Measurements from ENCODE around the gene SNW1. TPM values are rescaled to one million over a fixed set of nuclear protein-coding genes. Genes with fewer than 3 reads are reported as not detected.

The SNW1 gene
- total RNA-seq, 4 donors from 2014 or later = 39.9 to 57.4 (median 51.0) TPM

DNA sequence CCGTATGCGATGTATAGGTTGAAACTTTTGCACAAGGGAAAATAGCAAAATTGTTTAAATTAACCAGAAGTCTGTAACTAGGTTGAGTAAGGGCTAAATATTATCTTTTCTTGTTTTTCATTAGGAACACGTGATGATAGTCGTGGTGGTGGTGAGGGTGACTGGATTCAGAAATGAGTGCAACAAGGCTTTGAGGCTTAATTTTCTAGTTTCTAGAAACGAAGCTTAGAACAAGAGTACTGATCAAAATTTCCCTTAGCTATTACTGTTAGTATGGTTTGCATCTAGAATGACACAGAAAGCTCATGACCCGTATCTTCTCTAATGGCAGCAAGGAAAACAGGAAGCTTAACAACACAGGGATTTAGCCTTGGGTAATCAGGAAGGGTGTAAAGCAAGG lies 46.0 kb downstream of the SNW1 start:
- H3K4me3 ChIP-seq = no peak overlapping the region
- no peak overlapping the region for H3K27ac ChIP-seq (replicated peaks in 1 of 4)
- WGBS = 93% methylated on average over 6 of the region's 6 CpGs
- H3K36me3 ChIP-seq = peaks cover 60 to 95% (median 88%) of the 10 kb centered on the region in 4 donors
- H3K9me3 ChIP-seq = no peaks in the 10 kb centered on the region
- DNase-seq (ENCODE audit: extremely low spot score) = no peak
- H3K27me3 ChIP-seq = no peaks in the 10 kb centered on the region
- peaks cover 3 to 12% (median 6%) of the 10 kb centered on the region in 4 donors for H3K4me1 ChIP-seq
- TF ChIP-seq, protein P1, sequence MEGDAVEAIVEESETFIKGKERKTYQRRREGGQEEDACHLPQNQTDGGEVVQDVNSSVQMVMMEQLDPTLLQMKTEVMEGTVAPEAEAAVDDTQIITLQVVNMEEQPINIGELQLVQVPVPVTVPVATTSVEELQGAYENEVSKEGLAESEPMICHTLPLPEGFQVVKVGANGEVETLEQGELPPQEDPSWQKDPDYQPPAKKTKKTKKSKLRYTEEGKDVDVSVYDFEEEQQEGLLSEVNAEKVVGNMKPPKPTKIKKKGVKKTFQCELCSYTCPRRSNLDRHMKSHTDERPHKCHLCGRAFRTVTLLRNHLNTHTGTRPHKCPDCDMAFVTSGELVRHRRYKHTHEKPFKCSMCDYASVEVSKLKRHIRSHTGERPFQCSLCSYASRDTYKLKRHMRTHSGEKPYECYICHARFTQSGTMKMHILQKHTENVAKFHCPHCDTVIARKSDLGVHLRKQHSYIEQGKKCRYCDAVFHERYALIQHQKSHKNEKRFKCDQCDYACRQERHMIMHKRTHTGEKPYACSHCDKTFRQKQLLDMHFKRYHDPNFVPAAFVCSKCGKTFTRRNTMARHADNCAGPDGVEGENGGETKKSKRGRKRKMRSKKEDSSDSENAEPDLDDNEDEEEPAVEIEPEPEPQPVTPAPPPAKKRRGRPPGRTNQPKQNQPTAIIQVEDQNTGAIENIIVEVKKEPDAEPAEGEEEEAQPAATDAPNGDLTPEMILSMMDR (IDR thresholded peaks at IDR 0.05) = no peak
- TF ChIP-seq POLR2A (IDR thresholded peaks at IDR 0.05; ENCODE audit: low read depth) (no peak), POLR2AphosphoS5 (IDR thresholded peaks at IDR 0.05) (no peak), EP300 (IDR thresholded peaks at IDR 0.05) (no peak)
- intact Hi-C loops (cut with DNase I) = no loop called here

DNA sequence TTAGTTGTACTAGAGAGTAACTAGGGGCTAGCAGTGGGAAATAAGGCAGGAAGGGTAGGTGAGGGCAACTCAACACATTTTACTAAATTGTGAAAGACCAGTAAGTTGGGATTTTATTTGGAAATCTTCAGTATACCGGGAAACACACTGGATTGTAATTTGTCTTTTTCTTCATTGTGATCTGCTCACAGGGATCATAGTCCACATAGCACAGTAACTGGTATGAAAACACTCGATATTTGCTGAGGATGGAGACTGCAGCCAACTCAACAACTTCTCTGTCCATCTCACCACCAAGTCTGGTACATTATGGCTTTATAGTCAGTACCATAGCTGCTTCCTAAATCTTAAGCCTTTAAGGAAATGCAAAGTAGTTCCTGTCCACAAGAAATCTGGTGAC lies 50.6 kb downstream of the SNW1 start:
- TF ChIP-seq EP300 (IDR thresholded peaks at IDR 0.05) = no peak
- TF ChIP-seq POLR2A (IDR thresholded peaks at IDR 0.05; ENCODE audit: low read depth) = no peak
- no peak for TF ChIP-seq POLR2AphosphoS5 (IDR thresholded peaks at IDR 0.05)
- TF ChIP-seq, protein P1 (IDR thresholded peaks at IDR 0.05) = no peak
- peaks cover 21 to 53% (median 42%) of the 10 kb centered on the region in 4 donors for H3K36me3 ChIP-seq
- no peak overlapping the region for H3K4me3 ChIP-seq
- intact Hi-C loops (cut with DNase I) = no loop called here
- WGBS = 86% methylated on average over 2 of the region's 2 CpGs
- H3K9me3 ChIP-seq = no peaks in the 10 kb centered on the region
- peaks cover 29 to 50% (median 37%) of the 10 kb centered on the region in 4 donors for H3K4me1 ChIP-seq
- no peak for DNase-seq (ENCODE audit: extremely low spot score)
- H3K27me3 ChIP-seq = no peaks in the 10 kb centered on the region
- no peak overlapping the region for H3K27ac ChIP-seq (replicated peaks in 1 of 4)

DNA sequence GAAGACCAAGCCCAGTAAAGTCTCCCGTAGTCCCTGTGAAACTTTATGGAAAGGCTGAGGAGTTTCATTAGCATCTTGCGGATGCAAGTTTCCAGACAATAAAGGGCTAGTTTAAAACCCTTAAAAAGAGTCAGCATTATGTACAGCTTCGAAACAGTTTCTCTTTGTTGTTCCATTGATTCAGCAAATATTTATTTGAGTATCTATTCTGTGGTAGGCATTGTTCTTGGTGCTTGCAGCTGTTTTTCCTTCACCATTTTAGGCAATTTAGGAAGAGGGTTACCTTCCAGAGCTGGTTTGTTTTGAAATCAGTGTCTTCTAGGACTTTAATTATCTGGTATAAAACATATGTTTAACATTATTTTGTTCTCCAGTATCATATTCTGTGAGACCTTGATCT lies 51.5 kb downstream of the SNW1 start:
- Histone ChIP-seq H3K27ac (replicated peaks in 1 of 4) (no peak overlapping the region), H3K4me1 (peaks cover 29 to 49% (median 36%) of the 10 kb centered on the region in 4 donors), H3K9me3 (no peaks in the 10 kb centered on the region), H3K4me3 (peak overlapping the region in 1 of 4 donors; percentile 85), H3K27me3 (no peaks in the 10 kb centered on the region), H3K36me3 (peaks cover 15 to 50% (median 38%) of the 10 kb centered on the region in 4 donors)
- TF ChIP-seq, protein P1 (IDR thresholded peaks at IDR 0.05) = no peak
- TF ChIP-seq POLR2A (IDR thresholded peaks at IDR 0.05; ENCODE audit: low read depth) (no peak), EP300 (IDR thresholded peaks at IDR 0.05) (no peak)
- 80% methylated on average over 3 of the region's 3 CpGs for WGBS
- DNase-seq (ENCODE audit: extremely low spot score) = no peak
- intact Hi-C loops (cut with DNase I) = loop anchor here (5.0 kb wide), 2 partner anchors 92 to 252 kb away; partner anchors contain the start of genes AHSA1, SPTLC2 and VIPAS39

DNA sequence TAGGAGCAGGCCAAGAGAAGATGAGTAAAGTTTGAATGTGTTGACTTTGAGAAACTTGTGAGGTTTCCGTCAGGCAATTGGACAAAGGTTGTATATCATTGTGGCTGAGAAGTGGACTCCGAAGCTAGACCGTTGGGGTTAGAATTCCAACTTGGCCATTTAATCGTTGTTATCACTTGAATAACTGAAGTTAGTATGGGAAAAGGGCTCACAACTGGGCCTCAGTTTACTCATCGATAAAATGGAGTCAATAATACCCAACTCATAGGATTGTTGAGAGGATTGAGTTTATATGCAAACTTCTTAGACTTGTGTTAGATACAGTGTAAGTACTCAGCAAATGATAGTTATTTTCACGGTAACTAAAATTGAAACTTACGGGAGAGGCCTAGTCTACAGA lies 52.2 kb downstream of the SNW1 start:
- intact Hi-C loops (cut with DNase I) = loop anchor here (5.0 kb wide), 2 partner anchors 91 to 251 kb away; partner anchors contain the start of genes AHSA1, SPTLC2 and VIPAS39
- DNase-seq (ENCODE audit: extremely low spot score) = no peak
- Histone ChIP-seq H3K27me3 (no peaks in the 10 kb centered on the region), H3K4me1 (peaks cover 29 to 44% (median 34%) of the 10 kb centered on the region in 4 donors), H3K9me3 (no peaks in the 10 kb centered on the region), H3K27ac (replicated peaks in 1 of 4) (peak overlapping the region in 2 of 4 donors; percentile 74 to 75), H3K4me3 (peak overlapping the region; percentile 78 to 90 (median 83)), H3K36me3 (peaks cover 22 to 50% (median 39%) of the 10 kb centered on the region in 4 donors)
- WGBS = 25% methylated on average over 7 of the region's 7 CpGs
- TF ChIP-seq POLR2AphosphoS5 (IDR thresholded peaks at IDR 0.05) (no peak), POLR2A (IDR thresholded peaks at IDR 0.05; ENCODE audit: low read depth) (no peak), EP300 (IDR thresholded peaks at IDR 0.05) (no peak)
- TF ChIP-seq, protein P1 (IDR thresholded peaks at IDR 0.05) = no peak

Data from esophagus muscularis mucosa (tissue), 4 donors.